Body of pancreas (tissue), 4 donors: ENCODE measurements around the gene SETMAR. TPM values are rescaled to one million over a fixed set of nuclear protein-coding genes. Genes with fewer than 3 reads are reported as not detected.
"Not testable (repeated sequence)": the region's sequence is repeated elsewhere in the genome, so short reads cannot be mapped to it uniquely, and the experiment has no call there.

ENCODE experiments used
- ATAC-seq: fragments of 150-250 bp; one replicate; pipeline ENCODE4 v1.9.1; 2016
- DNase-seq, 4 donors: peaks; one replicate each; pipeline ENCODE4 v3.0.0-alpha.2; 2019
- H3K27ac ChIP-seq, 4 donors: fragments of 200-600 bp; sonication (generic); 1 replicate in 3 of 4; 2 replicates in 1 of 4; pipeline versions ENCODE4 v1.5.1 to v1.6.1; 2016 to 2019; ENCODE audit warnings: mild to moderate bottlenecking in 1 of 4, mixed read lengths in 1 of 4, moderate library complexity in 1 of 4
- H3K27me3 ChIP-seq, 2 donors: fragments of 200-600 bp; sonication (generic); one replicate each; pipeline ENCODE4 v1.6.0; 2016; ENCODE audit warnings: mild to moderate bottlenecking in 1 of 2
- H3K36me3 ChIP-seq, 2 donors: fragments of 200-600 bp; sonication (generic); replicated peaks in 1 of 2; 2 replicates each; pipeline ENCODE4 v1.5.1; 2016; ENCODE audit warnings: low read depth in 2 of 2; ENCODE audit not compliant: insufficient read depth in 1 of 2
- H3K4me1 ChIP-seq: fragments of 200-600 bp; sonication (generic); one replicate; pipeline ENCODE4 v1.6.0; 2016
- H3K4me3 ChIP-seq, 2 donors: fragments of 200-600 bp; sonication (generic); 1 replicate in 1 of 2; 2 replicates in 1 of 2; pipeline ENCODE4 v1.5.1; 2016 to 2019
- H3K9me3 ChIP-seq, 3 donors: fragments of 200-600 bp; sonication (generic); 1 replicate in 2 of 3; 2 replicates in 1 of 3; pipeline ENCODE4 v1.5.1; 2016
- CTCF ChIP-seq, 7 experiments: fragments of 450-650 bp in 4 of 7; fragments of 200-600 bp in 3 of 7; sonication (generic) in 3 of 7; IDR thresholded peaks; one replicate each; pipeline ENCODE4 v1.5.1; 2016 to 2019; ENCODE audit warnings: antibody characterized with exemption in 7 of 7
- POLR2A ChIP-seq, 3 donors: fragments of 450-650 bp; IDR thresholded peaks; one replicate each; pipeline ENCODE4 v1.6.1; 2016; ENCODE audit warnings: antibody characterized with exemption in 3 of 3, mild to moderate bottlenecking in 2 of 3
- WGBS, 2 donors: methylation state at CpG; one replicate each; pipeline ENCODE4 v1.1.5; 2017; 5-methylcytosine and 5-hydroxymethylcytosine counted together
- intact Hi-C: fragments of 100-400 bp; cut with DNase I; formaldehyde crosslinking; loops from one replicate; pipeline ENCODE4 v1.15.1; 2023
- total RNA-seq, 2 donors: library from RNA; depleted of rRNA; stranded (reverse); fragments of >200 nt; gene quantifications; one replicate each; pipeline ENCODE4 v1.1.0, GENCODE V29; 2016

Gene SETMAR
- total RNA-seq, 2 donors from 2014 or later, result 14.5 to 27.0 TPM

DNA sequence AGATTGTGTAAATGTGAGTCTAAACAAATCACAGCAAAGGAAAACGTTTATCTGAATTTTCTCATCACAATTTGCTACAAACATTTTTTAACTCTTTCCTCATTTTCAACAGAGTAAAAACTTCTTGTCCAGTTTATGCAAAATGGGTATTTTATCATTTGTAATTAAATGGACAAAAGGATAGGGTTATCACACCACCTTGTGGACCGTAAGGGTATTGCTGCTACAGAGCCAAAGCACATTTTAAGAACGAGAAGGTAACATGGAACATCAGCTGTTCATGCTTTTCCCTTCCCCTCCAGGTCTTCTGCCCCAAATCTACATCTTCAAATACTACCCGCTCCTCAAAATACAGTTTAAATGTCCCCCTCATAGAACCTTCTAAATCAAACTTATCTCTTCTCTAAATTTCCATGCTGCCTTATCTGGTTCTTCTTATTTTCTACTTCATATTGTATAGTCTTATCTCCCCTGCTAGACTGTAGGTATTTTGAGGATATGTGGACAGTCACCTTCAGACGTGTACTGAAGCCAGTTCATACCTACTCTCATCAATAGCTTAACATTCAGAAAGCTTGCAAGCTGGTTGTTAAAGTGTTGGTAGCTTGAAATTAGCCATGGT, 12.8 kb upstream of the SETMAR start:
- Histone ChIP-seq H3K4me3 (no peak overlapping the region), H3K9me3 (no peaks in the 10 kb centered on the region), H3K27me3 (no peaks in the 10 kb centered on the region), H3K27ac (no peak overlapping the region), H3K4me1 (no peaks in the 10 kb centered on the region), H3K36me3 (no peaks in the 10 kb centered on the region)
- peak; percentile 77 to 96 (median 87) for TF ChIP-seq CTCF (IDR thresholded peaks at IDR 0.05)
- no peak for TF ChIP-seq POLR2A (IDR thresholded peaks at IDR 0.05)
- ATAC-seq, result peak; percentile 62
- DNase-seq, result peak; percentile 41 to 59 (median 48)
- intact Hi-C loops, result no loop called here
- 4 to 6% methylated on average over 5 of the region's 5 CpGs for WGBS, 2 donors

- H3K36me3 ChIP-seq, result no peaks in the 10 kb centered on the region
- H3K4me3 ChIP-seq, result no peak overlapping the region
- DNase-seq, result no peak
- no peaks in the 10 kb centered on the region for H3K27me3 ChIP-seq
- TF ChIP-seq CTCF (IDR thresholded peaks at IDR 0.05) (no peak), POLR2A (IDR thresholded peaks at IDR 0.05) (no peak)
- intact Hi-C loops, result no loop called here
- 32 to 53% methylated on average over 3 of the region's 3 CpGs for WGBS, 2 donors
- no peaks in the 10 kb centered on the region for H3K9me3 ChIP-seq
- no peaks in the 10 kb centered on the region for H3K4me1 ChIP-seq
- ATAC-seq, result no peak
- no peak overlapping the region for H3K27ac ChIP-seq
Observed at GRCh38 chr3:4292301-4292700, 10.9 kb upstream of the SETMAR start.

GRCh38 chr3:4294616-4295327, 8.4 kb upstream of the SETMAR start:
- intact Hi-C loops, result no loop called here
- Histone ChIP-seq H3K36me3 (no peaks in the 10 kb centered on the region), H3K4me1 (no peaks in the 10 kb centered on the region), H3K27me3 (no peaks in the 10 kb centered on the region), H3K9me3 (no peaks in the 10 kb centered on the region), H3K27ac (no peak overlapping the region), H3K4me3 (no peak overlapping the region)
- ATAC-seq, result no peak
- no peak for DNase-seq
- 73 to 82% methylated on average over 11 of the region's 11 CpGs for WGBS, 2 donors
- TF ChIP-seq POLR2A (IDR thresholded peaks at IDR 0.05) (no peak), CTCF (IDR thresholded peaks at IDR 0.05) (no peak)

- intact Hi-C loops, H3K36me3 ChIP-seq, DNase-seq, H3K27ac ChIP-seq, ATAC-seq, H3K4me3 ChIP-seq, H3K27me3 ChIP-seq, H3K4me1 ChIP-seq, H3K9me3 ChIP-seq: not testable (repeated sequence)
- 82 to 84% methylated on average over 5 of the region's 5 CpGs for WGBS, 2 donors
Observed at GRCh38 chr3:4296454-4296853, 6.7 kb upstream of the SETMAR start.

DNA sequence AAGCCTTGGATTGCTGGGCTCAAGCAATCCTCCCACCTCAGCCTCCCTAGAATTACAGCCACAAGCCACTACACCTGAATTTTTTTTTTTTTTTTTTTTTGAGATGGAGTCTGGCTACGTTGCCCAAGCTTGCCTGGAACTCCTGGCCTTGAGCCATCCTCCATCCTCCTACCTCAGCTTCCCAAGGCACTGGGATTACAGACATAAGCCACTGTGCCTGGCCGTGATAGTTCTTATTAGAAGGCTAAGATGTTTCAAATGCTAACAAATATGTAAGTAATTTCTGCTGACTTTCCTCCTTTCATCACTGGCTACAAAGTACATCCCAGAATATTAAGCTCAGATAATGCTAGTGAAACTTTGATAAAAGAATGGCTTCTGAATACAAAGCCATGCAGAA, 5.7 kb upstream of the SETMAR start:
- Histone ChIP-seq H3K27me3 (no peaks in the 10 kb centered on the region), H3K27ac (no peak overlapping the region), H3K9me3 (no peaks in the 10 kb centered on the region), H3K4me1 (no peaks in the 10 kb centered on the region), H3K4me3 (no peak overlapping the region), H3K36me3 (no peaks in the 10 kb centered on the region)
- TF ChIP-seq POLR2A (IDR thresholded peaks at IDR 0.05) (no peak), CTCF (IDR thresholded peaks at IDR 0.05) (no peak)
- intact Hi-C loops, result no loop called here
- 68 to 81% methylated on average over 2 of the region's 2 CpGs for WGBS, 2 donors
- ATAC-seq (no peak), DNase-seq (no peak)
